HepG2 (cell line): Measurements from ENCODE around the gene FAM83F. TPM values are rescaled to one million over a fixed set of nuclear protein-coding genes. Genes with fewer than 3 reads are reported as not detected.

Experiments
- ATAC-seq: fragments of 200-7000 bp; cut with Tn5 transposase; 3 replicates; pipeline ENCODE4 v1.9.1; 2020; ENCODE audit warnings: mild to moderate bottlenecking, moderate library complexity
- BruUV-seq: library from RNA; stranded (reverse); fragments of 400-500 nt; replicated peaks from 2 replicates; lab custom pipeline; 2021; lab: Mats Ljungman, UMichigan
- CTCF ChIA-PET: fragments of 300-600 bp; formaldehyde crosslinking; extraction: SDS; loops from one replicate; lab custom pipeline; 2021; ENCODE audit warnings: low total read pairs, inconsistent platforms, low intra/inter-chr PET ratio; lab: Yijun Ruan, JAX
- POLR2A ChIA-PET: fragments of 350-600 bp; sonication (Branson Sonifier 250); formaldehyde crosslinking; loops from one replicate; lab custom pipeline; 2020; ENCODE audit warnings: antibody characterized with exemption, inconsistent platforms; lab: Yijun Ruan, JAX
- DNase-seq: peaks from one replicate; pipeline ENCODE4 v3.0.0-alpha.2; 2015; ENCODE audit warnings: low spot score
- FAIRE-seq: peaks from 3 replicates; lab custom pipeline; 2011; peaks lifted over from hg19 to GRCh38; lab: Jason Lieb, UNC
- H2AFZ ChIP-seq: one replicate; pipeline ENCODE4 v1.6.1; 2011; ENCODE audit warnings: low read length, inconsistent platforms
- H3K27ac ChIP-seq: fragments of 300-600 bp; 3 replicates; pipeline ENCODE4 v1.8.0; 2011; ENCODE audit warnings: mixed run types, mild to moderate bottlenecking, mixed read lengths, low read length, inconsistent platforms; ENCODE audit not compliant: insufficient read depth; ENCODE audit errors: extremely low read length
- H3K27me3 ChIP-seq, 2 experiments: fragments of 200-600 bp in 1 of 2; 2 replicates in 1 of 2; 3 replicates in 1 of 2; pipeline versions ENCODE4 v1.6.0 to v1.8.0; 2011; ENCODE audit warnings: low read length in 2 of 2, mild to moderate bottlenecking in 2 of 2, moderate library complexity in 2 of 2, inconsistent platforms in 1 of 2; ENCODE audit not compliant: insufficient read depth in 2 of 2, control insufficient read depth in 1 of 2
- H3K36me3 ChIP-seq, 2 experiments: fragments of 200-600 bp in 1 of 2; replicated peaks in 1 of 2; 2 replicates in 1 of 2; 3 replicates in 1 of 2; pipeline versions ENCODE4 v1.5.1 to v1.8.0; 2011; ENCODE audit warnings: low read length in 2 of 2, inconsistent platforms in 1 of 2; ENCODE audit not compliant: insufficient read depth in 2 of 2, control insufficient read depth in 1 of 2
- H3K4me1 ChIP-seq: 2 replicates; pipeline ENCODE4 v1.5.1; 2012; ENCODE audit warnings: low read length, inconsistent platforms; ENCODE audit not compliant: insufficient read depth
- H3K4me2 ChIP-seq: 2 replicates; pipeline ENCODE4 v1.6.0; 2011; ENCODE audit warnings: low read depth, low read length, inconsistent platforms
- H3K4me3 ChIP-seq, 3 experiments: fragments of 200-600 bp in 1 of 3; sonication (generic), shearing (Covaris generic) in 1 of 3; replicated peaks in 1 of 3; 2 replicates each; pipeline ENCODE4 v1.5.1; 2011 to 2016; ENCODE audit warnings: low read length in 3 of 3, inconsistent platforms in 2 of 3, low read depth in 2 of 3, mild to moderate bottlenecking in 2 of 3, control low read depth in 1 of 3, mixed read lengths in 1 of 3; ENCODE audit not compliant: insufficient read depth in 1 of 3
- H3K79me2 ChIP-seq: one replicate; pipeline ENCODE4 v1.6.1; 2011; ENCODE audit warnings: low read length, inconsistent platforms; ENCODE audit not compliant: insufficient read depth
- H3K9ac ChIP-seq: 2 replicates; pipeline ENCODE4 v1.6.0; 2011; ENCODE audit warnings: mild to moderate bottlenecking, low read depth, low read length, inconsistent platforms; ENCODE audit not compliant: insufficient read depth
- H3K9me3 ChIP-seq: 2 replicates; pipeline ENCODE4 v1.5.1; 2012; ENCODE audit warnings: mild to moderate bottlenecking, low read length
- H4K20me1 ChIP-seq: 2 replicates; pipeline ENCODE4 v1.6.0; 2011; ENCODE audit warnings: inconsistent platforms, mild to moderate bottlenecking, low read length, moderate library complexity; ENCODE audit not compliant: insufficient read depth
- AGO2 ChIP-seq: fragments of 200-400 bp; formaldehyde crosslinking; optimal IDR thresholded peaks from 2 replicates; pipeline ENCODE3; 2017; ENCODE audit warnings: mild to moderate bottlenecking, low read depth, low read length, moderate library complexity
- BCL6 ChIP-seq: IDR thresholded peaks from 2 replicates; pipeline ENCODE4 v1.6.1; 2016; ENCODE audit warnings: missing genetic modification reagents, missing compliant biosample characterization
- CENPBD1 ChIP-seq: sonication (generic); formaldehyde crosslinking; IDR thresholded peaks from 2 replicates; pipeline ENCODE4 v1.8.0; 2022; ENCODE audit warnings: missing genetic modification reagents, low read depth, mild to moderate bottlenecking, borderline replicate concordance
- DMTF1 ChIP-seq: sonication (generic); formaldehyde crosslinking; IDR thresholded peaks from 2 replicates; pipeline ENCODE4 v1.4.0; 2020; ENCODE audit warnings: mild to moderate bottlenecking, missing genetic modification reagents
- DZIP1 ChIP-seq: sonication (generic); formaldehyde crosslinking; IDR thresholded peaks from 2 replicates; pipeline ENCODE4 v1.5.0; 2020; ENCODE audit warnings: mild to moderate bottlenecking, missing genetic modification reagents
- MTF1 ChIP-seq: sonication (generic); formaldehyde crosslinking; IDR thresholded peaks from 2 replicates; pipeline ENCODE4 v1.5.0; 2020; ENCODE audit warnings: missing genetic modification reagents
- RNF219 ChIP-seq: sonication (generic); formaldehyde crosslinking; IDR thresholded peaks from 2 replicates; pipeline ENCODE4 v1.5.0; 2020; ENCODE audit warnings: mild to moderate bottlenecking, missing genetic modification reagents
- RORA ChIP-seq: sonication (generic); formaldehyde crosslinking; IDR thresholded peaks from 2 replicates; pipeline ENCODE4 v1.5.0; 2020; ENCODE audit warnings: mild to moderate bottlenecking, missing genetic modification reagents, moderate library complexity
- ZBTB26 ChIP-seq: IDR thresholded peaks from 2 replicates; pipeline ENCODE4 v1.6.1; 2016; ENCODE audit warnings: missing compliant biosample characterization, missing genetic modification reagents, borderline replicate concordance
- ZHX1 ChIP-seq: sonication (generic); formaldehyde crosslinking; IDR thresholded peaks from 2 replicates; pipeline ENCODE4 v1.8.1; 2022; ENCODE audit warnings: low read depth, mild to moderate bottlenecking, missing genetic modification reagents
- ZNF205 ChIP-seq: IDR thresholded peaks from 2 replicates; pipeline ENCODE4 v1.6.1; 2018; ENCODE audit warnings: missing biosample characterization, missing genetic modification reagents
- WGBS: methylation state at CpG from one replicate; pipeline ENCODE4 v1.1.6; 2017; ENCODE audit warnings: low lambda C conversion rate; 5-methylcytosine and 5-hydroxymethylcytosine counted together
- in situ Hi-C: cut with HindIII; loops from 2 replicates; pipeline ENCODE4 v1.10.0; 2017; ENCODE audit warnings: low pct_unique_long_range_greater_than_20kb; ENCODE audit not compliant: extremely low pct_ligation_motif_present
- intact Hi-C: fragments of 100-400 bp; cut with micrococcal nuclease; formaldehyde crosslinking; loops from one replicate; pipeline ENCODE4 v1.10.0; 2022; ENCODE audit not compliant: unreplicated experiment
- polyA plus RNA-seq, 8 experiments: library from polyadenylated mRNA; depleted of rRNA in 3 of 8; stranded (reverse) in 7 of 8; unstranded in 1 of 8; fragments of >200 nt; fragmentation: Illumina TruSeq in 4 of 8; extraction: Trizol in 4 of 8; gene quantifications; 2 replicates each; pipeline versions ENCODE4 v1.2.1 to v1.2.3, GENCODE V29; 2011 to 2016; ENCODE audit warnings: low read depth in 4 of 8, missing spikeins in 1 of 8, mixed read lengths in 1 of 8; ENCODE audit not compliant: insufficient read depth in 1 of 8
- total RNA-seq, 5 experiments: library from RNA; depleted of rRNA; stranded (reverse); fragments of >200 nt; fragmentation: Illumina TruSeq; extraction: Trizol; gene quantifications; 2 replicates each; pipeline ENCODE4 v1.2.3, GENCODE V29; 2016; ENCODE audit warnings: low read depth in 1 of 5

Gene FAM83F
- total and polyA plus RNA-seq, 2 of the 13 experiments (the other 11 are each of a cell fraction or from before 2014, with no cell fraction given), result not detected

GRCh38 chr22:39997939-39998726, 3.4 kb downstream of the FAM83F start:
- Histone ChIP-seq H3K79me2 (no peaks in the 10 kb centered on the region), H3K4me3 (no peak overlapping the region), H3K4me2 (no peak overlapping the region), H4K20me1 (no peaks in the 10 kb centered on the region), H3K9ac (no peak overlapping the region), H3K4me1 (peaks cover 53% of the 10 kb centered on the region), H2AFZ (no peak overlapping the region), H3K9me3 (no peaks in the 10 kb centered on the region), H3K27me3 (peaks cover 3 to 30% of the 10 kb centered on the region in 2 experiments; a peak in 3 of 5 replicates), H3K36me3 (no peaks in the 10 kb centered on the region), H3K27ac (no peak overlapping the region)
- DNase-seq, result no peak
- in situ Hi-C loops (no loop called here), intact Hi-C loops (no loop called here)
- no TSS peak for BruUV-seq
- POLR2A ChIA-PET, result no interaction called here
- WGBS, result 28% methylated on average over 11 of the region's 11 CpGs
- ATAC-seq, result no peak
- TF ChIP-seq BCL6 (CRISPR knock-in tag), result no peak
- TF ChIP-seq CENPBD1 (CRISPR knock-in tag), result no peak
- no peak for TF ChIP-seq DMTF1 (CRISPR knock-in tag)
- TF ChIP-seq AGO2, result no peak
- TF ChIP-seq MTF1 (CRISPR knock-in tag), result no peak
- no peak for TF ChIP-seq RNF219 (CRISPR knock-in tag)
- no peak for TF ChIP-seq ZNF205 (CRISPR knock-in tag)
- TF ChIP-seq DZIP1, result no peak
- TF ChIP-seq RORA (CRISPR knock-in tag), result no peak
- TF ChIP-seq ZHX1 (CRISPR knock-in tag), result no peak
- no peak for TF ChIP-seq ZBTB26 (CRISPR knock-in tag)
- no peak for FAIRE-seq
- CTCF ChIA-PET, result no interaction called here
